Measurements from ENCODE around the gene CALHM1. TPM values are rescaled to one million over a fixed set of nuclear protein-coding genes. Genes with fewer than 3 reads are reported as not detected.

Gene CALHM1
- total RNA-seq, 3 donors from 2014 or later (not counting 1 experiment from before 2014, with no cell fraction given): 0.23 to 0.57 TPM; not detected in 1

DNA sequence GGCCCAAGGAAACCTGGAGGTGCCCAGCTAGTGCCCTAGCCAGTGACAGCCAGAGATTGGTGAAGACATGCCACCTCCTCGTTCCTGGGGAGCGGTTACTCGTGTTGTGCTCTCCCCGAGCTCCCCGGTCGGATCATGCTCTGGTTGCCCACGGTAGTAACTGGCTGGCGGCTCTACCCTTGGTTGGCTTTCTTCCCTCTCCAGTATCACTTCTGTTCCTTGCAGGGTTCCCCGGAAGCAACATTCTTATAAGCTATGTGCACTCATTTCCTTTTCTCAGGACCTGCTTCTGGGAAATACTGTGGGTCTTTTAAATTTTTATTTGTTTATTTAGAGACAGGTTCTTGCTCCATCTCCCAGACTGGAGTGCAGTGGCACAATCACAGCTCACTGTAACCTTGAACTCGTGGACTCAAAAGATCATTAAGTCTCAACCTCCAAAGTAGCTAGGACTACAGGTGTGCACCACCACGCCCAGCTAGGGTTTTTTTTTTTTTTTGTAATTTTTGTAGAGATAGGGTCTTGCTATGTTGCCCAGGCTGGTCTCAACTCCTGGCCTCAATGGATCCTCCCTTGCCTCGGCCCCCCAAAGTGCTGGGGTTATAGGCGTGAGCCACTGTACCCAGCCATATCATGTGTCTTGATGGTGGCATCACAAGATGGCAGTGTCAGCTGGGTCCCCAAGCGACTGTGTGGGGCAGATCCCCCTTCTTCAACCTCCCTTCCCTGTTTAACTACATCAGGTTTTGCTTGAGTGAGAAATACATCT, 6.9 kb upstream of the CALHM1 start:
- Mint-ChIP-seq H3K4me3 (no peak overlapping the region), H3K27ac (no peak overlapping the region), H3K36me3 (no peaks in the 10 kb centered on the region), H3K9me3 (no peaks in the 10 kb centered on the region), H3K27me3 (ENCODE audit: low read depth in 2 of 2) (no peaks in the 10 kb centered on the region), H3K4me1 (peaks cover 26 to 27% of the 10 kb centered on the region in 2 donors)
- no peak overlapping the region for H3K4me3 ChIP-seq (ENCODE audit: low read length)
- intact Hi-C loops (cut with micrococcal nuclease): no loop called here
- ATAC-seq: no peak
- 94% methylated on average over 12 of the region's 14 CpGs for WGBS (ENCODE audit: insufficient coverage)
- H3K27ac ChIP-seq (ENCODE audit: low read length): no peak overlapping the region
- H3K4me1 ChIP-seq (ENCODE audit: control insufficient read depth, insufficient read depth, low read length): peaks cover 28% of the 10 kb centered on the region
- TF ChIP-seq, protein P1, sequence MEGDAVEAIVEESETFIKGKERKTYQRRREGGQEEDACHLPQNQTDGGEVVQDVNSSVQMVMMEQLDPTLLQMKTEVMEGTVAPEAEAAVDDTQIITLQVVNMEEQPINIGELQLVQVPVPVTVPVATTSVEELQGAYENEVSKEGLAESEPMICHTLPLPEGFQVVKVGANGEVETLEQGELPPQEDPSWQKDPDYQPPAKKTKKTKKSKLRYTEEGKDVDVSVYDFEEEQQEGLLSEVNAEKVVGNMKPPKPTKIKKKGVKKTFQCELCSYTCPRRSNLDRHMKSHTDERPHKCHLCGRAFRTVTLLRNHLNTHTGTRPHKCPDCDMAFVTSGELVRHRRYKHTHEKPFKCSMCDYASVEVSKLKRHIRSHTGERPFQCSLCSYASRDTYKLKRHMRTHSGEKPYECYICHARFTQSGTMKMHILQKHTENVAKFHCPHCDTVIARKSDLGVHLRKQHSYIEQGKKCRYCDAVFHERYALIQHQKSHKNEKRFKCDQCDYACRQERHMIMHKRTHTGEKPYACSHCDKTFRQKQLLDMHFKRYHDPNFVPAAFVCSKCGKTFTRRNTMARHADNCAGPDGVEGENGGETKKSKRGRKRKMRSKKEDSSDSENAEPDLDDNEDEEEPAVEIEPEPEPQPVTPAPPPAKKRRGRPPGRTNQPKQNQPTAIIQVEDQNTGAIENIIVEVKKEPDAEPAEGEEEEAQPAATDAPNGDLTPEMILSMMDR (IDR thresholded peaks at IDR 0.05): no peak
- H3K9me3 ChIP-seq (ENCODE audit: control insufficient read depth, insufficient read depth, low read length): no peaks in the 10 kb centered on the region
- H3K36me3 ChIP-seq (ENCODE audit: control insufficient read depth, insufficient read depth, low read length): no peaks in the 10 kb centered on the region
- no peaks in the 10 kb centered on the region for H3K27me3 ChIP-seq (ENCODE audit: control insufficient read depth, insufficient read depth, low read length)
- DNase-seq: no peak

DNA sequence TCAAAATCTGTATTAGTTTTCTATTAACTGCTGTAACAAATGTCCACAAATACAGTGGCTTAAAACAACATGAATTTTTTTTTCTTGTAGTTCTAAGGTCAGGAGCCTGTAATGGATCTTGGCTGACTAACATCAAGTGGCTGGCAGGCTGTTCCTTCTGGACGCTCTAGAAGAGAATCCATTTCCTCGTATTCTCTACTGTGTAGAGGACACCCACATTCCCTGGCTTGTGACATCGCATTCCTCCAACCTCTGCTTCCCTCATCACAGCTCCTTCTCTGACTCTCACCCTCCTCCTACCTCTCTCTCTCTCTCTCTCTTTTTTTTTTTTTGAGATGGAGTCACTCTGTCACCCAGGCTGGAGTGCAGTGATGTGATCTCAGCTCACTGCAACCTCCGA, 4.8 kb upstream of the CALHM1 start:
- Histone ChIP-seq H3K27me3 (ENCODE audit: control insufficient read depth, insufficient read depth, low read length) (no peaks in the 10 kb centered on the region), H3K4me1 (ENCODE audit: control insufficient read depth, insufficient read depth, low read length) (peaks cover 30% of the 10 kb centered on the region), H3K36me3 (ENCODE audit: control insufficient read depth, insufficient read depth, low read length) (no peaks in the 10 kb centered on the region), H3K9me3 (ENCODE audit: control insufficient read depth, insufficient read depth, low read length) (no peaks in the 10 kb centered on the region), H3K27ac (ENCODE audit: low read length) (no peak overlapping the region), H3K4me3 (ENCODE audit: low read length) (no peak overlapping the region)
- intact Hi-C loops (cut with micrococcal nuclease): no loop called here
- WGBS (ENCODE audit: insufficient coverage): 95% methylated on average over 4 of the region's 4 CpGs
- H3K27ac Mint-ChIP-seq: no peak overlapping the region
- no peaks in the 10 kb centered on the region for H3K36me3 Mint-ChIP-seq
- DNase-seq (no peak), ATAC-seq (no peak)
- H3K9me3 Mint-ChIP-seq: no peaks in the 10 kb centered on the region
- TF ChIP-seq, protein P1 (IDR thresholded peaks at IDR 0.05): no peak
- H3K4me1 Mint-ChIP-seq: peaks cover 26 to 28% of the 10 kb centered on the region in 2 donors
- no peaks in the 10 kb centered on the region for H3K27me3 Mint-ChIP-seq (ENCODE audit: low read depth in 2 of 2)
- H3K4me3 Mint-ChIP-seq: no peak overlapping the region

DNA sequence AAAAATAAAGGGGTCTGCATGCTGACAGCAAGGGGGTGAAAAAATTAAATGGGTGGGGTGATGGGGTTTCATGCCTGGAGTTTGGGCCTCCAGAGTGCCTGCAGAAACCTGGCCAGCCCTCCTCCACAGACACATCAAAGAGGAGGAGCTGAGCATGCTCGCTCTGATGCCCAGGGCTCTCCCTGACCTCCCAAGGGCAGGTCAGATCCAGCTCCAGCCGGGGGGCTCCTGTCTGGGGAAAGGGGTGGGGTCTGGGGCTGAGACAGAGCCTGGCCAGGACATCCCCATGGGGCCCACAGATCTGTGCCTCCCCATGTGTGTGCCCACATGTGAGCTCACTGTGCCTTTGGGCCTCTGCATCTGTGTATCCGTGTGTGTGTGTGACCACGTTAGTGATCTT, 915 bp upstream of the CALHM1 start:
- no peaks in the 10 kb centered on the region for H3K9me3 Mint-ChIP-seq
- Histone ChIP-seq H3K27ac (ENCODE audit: low read length) (no peak overlapping the region), H3K36me3 (ENCODE audit: control insufficient read depth, insufficient read depth, low read length) (no peaks in the 10 kb centered on the region), H3K4me3 (ENCODE audit: low read length) (no peak overlapping the region), H3K4me1 (ENCODE audit: control insufficient read depth, insufficient read depth, low read length) (peaks cover 32% of the 10 kb centered on the region), H3K27me3 (ENCODE audit: control insufficient read depth, insufficient read depth, low read length) (no peaks in the 10 kb centered on the region), H3K9me3 (ENCODE audit: control insufficient read depth, insufficient read depth, low read length) (no peaks in the 10 kb centered on the region)
- peaks cover 20 to 28% of the 10 kb centered on the region in 2 donors for H3K4me1 Mint-ChIP-seq
- ATAC-seq (peak in 1 of 3 donors; percentile 31), DNase-seq (no peak)
- H3K36me3 Mint-ChIP-seq: no peaks in the 10 kb centered on the region
- TF ChIP-seq, protein P1 (IDR thresholded peaks at IDR 0.05): no peak
- intact Hi-C loops (cut with micrococcal nuclease): no loop called here
- H3K27me3 Mint-ChIP-seq (ENCODE audit: low read depth in 2 of 2): no peaks in the 10 kb centered on the region
- WGBS (ENCODE audit: insufficient coverage): 49% methylated on average over 4 of the region's 4 CpGs
- H3K4me3 Mint-ChIP-seq: peak overlapping the region; percentile 75
- H3K27ac Mint-ChIP-seq: peak overlapping the region; percentile 67 to 72
